ENCODE results near the gene GATAD2B. TPM values are rescaled to one million over a fixed set of nuclear protein-coding genes. Genes with fewer than 3 reads are reported as not detected.

Gene GATAD2B
- total and polyA plus RNA-seq, 5 donors from 2014 or later: 2.9 to 81.5 (median 3.4) TPM

- no peak for DNase-seq
- no peak overlapping the region for H3K4me3 ChIP-seq (ENCODE audit: low read depth, low read length)
- Mint-ChIP-seq H3K36me3 (peaks cover 43% of the 10 kb centered on the region), H3K4me3 (no peak overlapping the region), H3K4me1 (peaks cover 0 to 6% (median 4%) of the 10 kb centered on the region in 4 donors), H3K27ac (no peak overlapping the region), H3K9me3 (no peaks in the 10 kb centered on the region), H3K27me3 (no peaks in the 10 kb centered on the region)
- H3K4me1 ChIP-seq (ENCODE audit: control insufficient read depth, insufficient read depth, low read length, poor library complexity, severe bottlenecking): no peaks in the 10 kb centered on the region
- no peak for ATAC-seq (ENCODE audit: low read depth in 2 of 2)
- H3K9me3 ChIP-seq (ENCODE audit: control insufficient read depth in 2 of 2, low read length in 2 of 2): no peaks in the 10 kb centered on the region
- H3K27ac ChIP-seq (ENCODE audit: insufficient read depth, low read length, poor library complexity, severe bottlenecking): no peak overlapping the region
- peaks cover 79% of the 10 kb centered on the region for H3K36me3 ChIP-seq (ENCODE audit: control insufficient read depth, insufficient read depth, low read length)
- no peaks in the 10 kb centered on the region for H3K27me3 ChIP-seq (ENCODE audit: control insufficient read depth, insufficient read depth, low read length)
Measured at GRCh38 chr1:153933955-153934354, 11.2 kb upstream of the GATAD2B start.

GRCh38 chr1:153933430-153933829, 10.7 kb upstream of the GATAD2B start:
- ATAC-seq (ENCODE audit: low read depth in 2 of 2): no peak
- H3K4me3 Mint-ChIP-seq: no peak overlapping the region
- H3K9me3 ChIP-seq (ENCODE audit: control insufficient read depth in 2 of 2, low read length in 2 of 2): no peaks in the 10 kb centered on the region
- peaks cover 0 to 6% (median 4%) of the 10 kb centered on the region in 4 donors for H3K4me1 Mint-ChIP-seq
- peaks cover 75% of the 10 kb centered on the region for H3K36me3 ChIP-seq (ENCODE audit: control insufficient read depth, insufficient read depth, low read length)
- no peak overlapping the region for H3K27ac Mint-ChIP-seq
- no peak for DNase-seq
- no peak overlapping the region for H3K27ac ChIP-seq (ENCODE audit: insufficient read depth, low read length, poor library complexity, severe bottlenecking)
- H3K9me3 Mint-ChIP-seq: no peaks in the 10 kb centered on the region
- H3K27me3 Mint-ChIP-seq: no peaks in the 10 kb centered on the region
- no peaks in the 10 kb centered on the region for H3K4me1 ChIP-seq (ENCODE audit: control insufficient read depth, insufficient read depth, low read length, poor library complexity, severe bottlenecking)
- no peak overlapping the region for H3K4me3 ChIP-seq (ENCODE audit: low read depth, low read length)
- H3K27me3 ChIP-seq (ENCODE audit: control insufficient read depth, insufficient read depth, low read length): no peaks in the 10 kb centered on the region
- H3K36me3 Mint-ChIP-seq: peaks cover 39% of the 10 kb centered on the region

- no peak overlapping the region for H3K27ac ChIP-seq (ENCODE audit: insufficient read depth, low read length, poor library complexity, severe bottlenecking)
- H3K36me3 ChIP-seq (ENCODE audit: control insufficient read depth, insufficient read depth, low read length): peaks cover 70% of the 10 kb centered on the region
- no peak for ATAC-seq (ENCODE audit: low read depth in 2 of 2)
- H3K4me1 ChIP-seq (ENCODE audit: control insufficient read depth, insufficient read depth, low read length, poor library complexity, severe bottlenecking): no peaks in the 10 kb centered on the region
- H3K4me3 ChIP-seq (ENCODE audit: low read depth, low read length): no peak overlapping the region
- H3K4me1 Mint-ChIP-seq: peaks cover 0 to 10% (median 6%) of the 10 kb centered on the region in 4 donors
- no peak for DNase-seq
- no peak overlapping the region for H3K27ac Mint-ChIP-seq
- no peaks in the 10 kb centered on the region for H3K9me3 ChIP-seq (ENCODE audit: control insufficient read depth in 2 of 2, low read length in 2 of 2)
- H3K27me3 Mint-ChIP-seq: no peaks in the 10 kb centered on the region
- no peaks in the 10 kb centered on the region for H3K9me3 Mint-ChIP-seq
- no peak overlapping the region for H3K4me3 Mint-ChIP-seq
- no peaks in the 10 kb centered on the region for H3K27me3 ChIP-seq (ENCODE audit: control insufficient read depth, insufficient read depth, low read length)
- H3K36me3 Mint-ChIP-seq: peaks cover 36% of the 10 kb centered on the region
Measured at GRCh38 chr1:153932156-153933131, 9.7 kb upstream of the GATAD2B start.

GRCh38 chr1:153929981-153930948, 7.5 kb upstream of the GATAD2B start:
- peaks cover 17% of the 10 kb centered on the region for H3K36me3 Mint-ChIP-seq
- Histone ChIP-seq H3K9me3 (ENCODE audit: control insufficient read depth in 2 of 2, low read length in 2 of 2) (no peaks in the 10 kb centered on the region), H3K4me1 (ENCODE audit: control insufficient read depth, insufficient read depth, low read length, poor library complexity, severe bottlenecking) (no peaks in the 10 kb centered on the region), H3K27me3 (ENCODE audit: control insufficient read depth, insufficient read depth, low read length) (no peaks in the 10 kb centered on the region), H3K27ac (ENCODE audit: insufficient read depth, low read length, poor library complexity, severe bottlenecking) (no peak overlapping the region), H3K36me3 (ENCODE audit: control insufficient read depth, insufficient read depth, low read length) (peaks cover 48% of the 10 kb centered on the region), H3K4me3 (ENCODE audit: low read depth, low read length) (no peak overlapping the region)
- no peaks in the 10 kb centered on the region for H3K9me3 Mint-ChIP-seq
- peaks cover 0 to 8% (median 4%) of the 10 kb centered on the region in 4 donors for H3K4me1 Mint-ChIP-seq
- ATAC-seq (ENCODE audit: low read depth in 2 of 2) (no peak), DNase-seq (no peak)
- H3K27ac Mint-ChIP-seq: no peak overlapping the region
- H3K4me3 Mint-ChIP-seq: no peak overlapping the region
- no peaks in the 10 kb centered on the region for H3K27me3 Mint-ChIP-seq

- Mint-ChIP-seq H3K9me3 (no peaks in the 10 kb centered on the region), H3K4me3 (no peak overlapping the region), H3K4me1 (peaks cover 0 to 8% (median 4%) of the 10 kb centered on the region in 4 donors), H3K36me3 (peaks cover 9% of the 10 kb centered on the region), H3K27ac (peak overlapping the region in 1 of 3 donors; percentile 78), H3K27me3 (no peaks in the 10 kb centered on the region)
- no peaks in the 10 kb centered on the region for H3K27me3 ChIP-seq (ENCODE audit: control insufficient read depth, insufficient read depth, low read length)
- peaks cover 39% of the 10 kb centered on the region for H3K36me3 ChIP-seq (ENCODE audit: control insufficient read depth, insufficient read depth, low read length)
- DNase-seq (no peak), ATAC-seq (ENCODE audit: low read depth in 2 of 2) (no peak)
- no peaks in the 10 kb centered on the region for H3K9me3 ChIP-seq (ENCODE audit: control insufficient read depth in 2 of 2, low read length in 2 of 2)
- no peak overlapping the region for H3K4me3 ChIP-seq (ENCODE audit: low read depth, low read length)
- H3K4me1 ChIP-seq (ENCODE audit: control insufficient read depth, insufficient read depth, low read length, poor library complexity, severe bottlenecking): no peaks in the 10 kb centered on the region
- no peak overlapping the region for H3K27ac ChIP-seq (ENCODE audit: insufficient read depth, low read length, poor library complexity, severe bottlenecking)
Measured at GRCh38 chr1:153929426-153929825, 6.7 kb upstream of the GATAD2B start.

GRCh38 chr1:153928791-153929341, 6.1 kb upstream of the GATAD2B start:
- H3K27me3 Mint-ChIP-seq: no peaks in the 10 kb centered on the region
- Histone ChIP-seq H3K4me1 (ENCODE audit: control insufficient read depth, insufficient read depth, low read length, poor library complexity, severe bottlenecking) (peaks cover 4% of the 10 kb centered on the region), H3K27me3 (ENCODE audit: control insufficient read depth, insufficient read depth, low read length) (no peaks in the 10 kb centered on the region), H3K27ac (ENCODE audit: insufficient read depth, low read length, poor library complexity, severe bottlenecking) (no peak overlapping the region), H3K9me3 (ENCODE audit: control insufficient read depth in 2 of 2, low read length in 2 of 2) (no peaks in the 10 kb centered on the region), H3K4me3 (ENCODE audit: low read depth, low read length) (no peak overlapping the region), H3K36me3 (ENCODE audit: control insufficient read depth, insufficient read depth, low read length) (peaks cover 34% of the 10 kb centered on the region)
- peak overlapping the region in 1 of 3 donors; percentile 78 for H3K27ac Mint-ChIP-seq
- H3K4me3 Mint-ChIP-seq: no peak overlapping the region
- ATAC-seq (ENCODE audit: low read depth in 2 of 2) (no peak), DNase-seq (no peak)
- H3K4me1 Mint-ChIP-seq: peaks cover 3 to 10% (median 5%) of the 10 kb centered on the region in 4 donors
- H3K36me3 Mint-ChIP-seq: peaks cover 4% of the 10 kb centered on the region
- no peaks in the 10 kb centered on the region for H3K9me3 Mint-ChIP-seq

- peaks cover under 1% of the 10 kb centered on the region for H3K27me3 Mint-ChIP-seq
- Histone ChIP-seq H3K27me3 (ENCODE audit: control insufficient read depth, insufficient read depth, low read length) (no peaks in the 10 kb centered on the region), H3K36me3 (ENCODE audit: control insufficient read depth, insufficient read depth, low read length) (peaks cover 28% of the 10 kb centered on the region), H3K4me3 (ENCODE audit: low read depth, low read length) (no peak overlapping the region), H3K4me1 (ENCODE audit: control insufficient read depth, insufficient read depth, low read length, poor library complexity, severe bottlenecking) (peaks cover 10% of the 10 kb centered on the region), H3K27ac (ENCODE audit: insufficient read depth, low read length, poor library complexity, severe bottlenecking) (no peak overlapping the region), H3K9me3 (ENCODE audit: control insufficient read depth in 2 of 2, low read length in 2 of 2) (no peaks in the 10 kb centered on the region)
- ATAC-seq (ENCODE audit: low read depth in 2 of 2) (no peak), DNase-seq (peak in 1 of 3 donors; percentile 11)
- peaks cover 6 to 15% (median 9%) of the 10 kb centered on the region in 4 donors for H3K4me1 Mint-ChIP-seq
- H3K4me3 Mint-ChIP-seq: peak overlapping the region in 1 of 4 donors; percentile 38
- H3K36me3 Mint-ChIP-seq: peaks cover 2% of the 10 kb centered on the region
- H3K9me3 Mint-ChIP-seq: no peaks in the 10 kb centered on the region
- peak overlapping the region in 1 of 3 donors; percentile 59 for H3K27ac Mint-ChIP-seq
Measured at GRCh38 chr1:153928245-153928644, 5.5 kb upstream of the GATAD2B start.
